PC-3 (cell line): Measurements from ENCODE around the gene GABRR1. TPM values are rescaled to one million over a fixed set of nuclear protein-coding genes. Genes with fewer than 3 reads are reported as not detected.

ENCODE experiments used
- ATAC-seq: fragments of 200-7000 bp; cut with Tn5 transposase; 2 replicates; pipeline ENCODE4 v1.9.1; 2020; ENCODE audit warnings: mild to moderate bottlenecking, moderate library complexity
- BruUV-seq: library from RNA; stranded (reverse); fragments of 400-500 nt; replicated peaks from 2 replicates; lab custom pipeline; 2021; lab: Mats Ljungman, UMichigan
- CTCF ChIA-PET: fragments of 300-600 bp; sonication (Branson Sonifier 250); formaldehyde crosslinking; loops from one replicate; lab custom pipeline; 2022; ENCODE audit warnings: antibody characterized with exemption; lab: Charles Lee
- POLR2A ChIA-PET: fragments of 300-600 bp; sonication (Branson Sonifier 250); formaldehyde crosslinking; loops from one replicate; lab custom pipeline; 2022; ENCODE audit warnings: antibody characterized with exemption; ENCODE audit not compliant: unreplicated experiment; lab: Charles Lee
- DNase-seq: peaks from one replicate; pipeline ENCODE4 v3.0.0-alpha.2; 2015
- H2AFZ ChIP-seq: fragments of 300-600 bp; sonication (generic); 2 replicates; pipeline ENCODE4 v1.6.0; 2016; ENCODE audit warnings: antibody characterized with exemption, low read length
- H3F3A ChIP-seq: fragments of 300-600 bp; sonication (generic); one replicate; pipeline ENCODE4 v1.6.0; 2017; ENCODE audit warnings: antibody characterized with exemption, low read length, control low read depth, mild to moderate bottlenecking; ENCODE audit not compliant: unreplicated experiment
- H3K27ac ChIP-seq: fragments of 300-600 bp; sonication (generic); 2 replicates; pipeline ENCODE4 v1.5.1; 2016; ENCODE audit warnings: mild to moderate bottlenecking, low read length
- H3K27me3 ChIP-seq: fragments of 300-600 bp; sonication (generic); 2 replicates; pipeline ENCODE4 v1.6.1; 2016; ENCODE audit warnings: low read length, mixed read lengths
- H3K36me3 ChIP-seq: fragments of 300-600 bp; sonication (generic); 2 replicates; pipeline ENCODE4 v1.6.1; 2016; ENCODE audit warnings: low read depth, mixed run types, low read length, mixed read lengths
- H3K4me1 ChIP-seq: fragments of 300-600 bp; sonication (generic); 2 replicates; pipeline ENCODE4 v1.5.1; 2016; ENCODE audit warnings: low read length; ENCODE audit not compliant: insufficient read depth
- H3K4me2 ChIP-seq: fragments of 300-600 bp; sonication (generic); 2 replicates; pipeline ENCODE4 v1.6.0; 2016; ENCODE audit warnings: low read length
- H3K4me3 ChIP-seq: fragments of 300-600 bp; sonication (generic); 2 replicates; pipeline ENCODE4 v1.5.1; 2016; ENCODE audit warnings: mild to moderate bottlenecking, low read length, mixed read lengths
- H3K79me2 ChIP-seq: fragments of 300-600 bp; sonication (generic); 2 replicates; pipeline ENCODE4 v1.6.1; 2017; ENCODE audit warnings: low read length, mixed read lengths
- H3K9ac ChIP-seq: fragments of 300-600 bp; sonication (generic); 2 replicates; pipeline ENCODE4 v1.6.0; 2016; ENCODE audit warnings: mild to moderate bottlenecking, low read length
- H3K9me2 ChIP-seq: fragments of 300-600 bp; sonication (generic); replicated peaks from 2 replicates; pipeline ENCODE4 v1.6.1; 2016; ENCODE audit warnings: mixed run types, low read length, mixed read lengths
- H3K9me3 ChIP-seq: fragments of 300-600 bp; sonication (generic); 2 replicates; pipeline ENCODE4 v1.6.1; 2016; ENCODE audit warnings: low read length, mixed read lengths
- H4K20me1 ChIP-seq: fragments of 300-600 bp; sonication (generic); 2 replicates; pipeline ENCODE4 v1.6.1; 2016; ENCODE audit warnings: low read length, mixed read lengths
- EZH2 ChIP-seq: fragments of 300-600 bp; sonication (generic); IDR thresholded peaks from one replicate; pipeline ENCODE4 v1.6.1; 2017; ENCODE audit warnings: antibody characterized with exemption, mild to moderate bottlenecking, low read length; ENCODE audit not compliant: unreplicated experiment
- EZH2phosphoT487 ChIP-seq: fragments of 300-600 bp; sonication (generic); IDR thresholded peaks from 2 replicates; pipeline ENCODE4 v1.6.1; 2018; ENCODE audit warnings: mild to moderate bottlenecking, antibody characterized with exemption, low read length, borderline replicate concordance
- intact Hi-C: fragments of 100-400 bp; cut with micrococcal nuclease; formaldehyde crosslinking; loops from 2 replicates; pipeline ENCODE4 v1.9.0; 2023
- total RNA-seq: library from RNA; depleted of rRNA; stranded (reverse); fragments of >200 nt; gene quantifications from 2 replicates; pipeline ENCODE4 v1.2.3, GENCODE V29; 2014
- TF ChIP-seq, protein P1 (sequence below): fragments of 300-600 bp; sonication (generic); conservative IDR thresholded peaks from 2 replicates; pipeline ENCODE4 v1.5.1; 2017; ENCODE audit warnings: antibody characterized with exemption, low read depth, mild to moderate bottlenecking, low read length

GABRR1 gene
- total RNA-seq, 1 experiment from 2014 or later: not detected

DNA sequence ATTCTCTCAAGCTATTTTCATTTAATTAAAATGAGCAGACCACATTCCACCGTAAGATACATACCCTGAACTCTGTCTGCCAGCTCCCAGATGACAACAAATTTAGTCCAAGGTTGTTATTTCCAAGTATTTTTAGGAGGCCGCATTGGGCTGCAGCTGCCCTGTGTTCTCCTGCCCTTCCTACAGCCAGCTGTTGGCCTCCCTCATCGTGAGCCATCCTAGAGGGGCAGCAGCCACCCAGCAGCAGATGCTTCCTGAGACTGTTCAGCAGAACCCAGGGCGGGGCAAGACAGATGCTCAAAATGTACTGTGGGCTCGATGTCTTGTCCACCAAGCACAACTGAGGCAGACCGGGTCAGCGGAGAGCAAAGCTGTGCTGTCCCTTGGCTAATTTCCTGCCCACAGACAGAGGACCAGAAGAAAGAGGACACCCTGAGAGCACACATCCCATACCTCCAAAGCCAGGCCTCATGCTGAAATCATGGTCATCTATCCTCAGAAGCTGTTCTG lies 16.4 kb downstream of the GABRR1 start:
- no peaks in the 10 kb centered on the region for H3K9me2 ChIP-seq
- no peaks in the 10 kb centered on the region for H3K36me3 ChIP-seq
- ATAC-seq: no peak
- DNase-seq: no peak
- H3K79me2 ChIP-seq: no peaks in the 10 kb centered on the region
- ChIA-PET CTCF (no interaction called here), POLR2A (no interaction called here)
- H2AFZ ChIP-seq: no peak overlapping the region
- TF ChIP-seq EZH2: no peak
- no peak for TF ChIP-seq EZH2phosphoT487
- TF ChIP-seq, protein P1, sequence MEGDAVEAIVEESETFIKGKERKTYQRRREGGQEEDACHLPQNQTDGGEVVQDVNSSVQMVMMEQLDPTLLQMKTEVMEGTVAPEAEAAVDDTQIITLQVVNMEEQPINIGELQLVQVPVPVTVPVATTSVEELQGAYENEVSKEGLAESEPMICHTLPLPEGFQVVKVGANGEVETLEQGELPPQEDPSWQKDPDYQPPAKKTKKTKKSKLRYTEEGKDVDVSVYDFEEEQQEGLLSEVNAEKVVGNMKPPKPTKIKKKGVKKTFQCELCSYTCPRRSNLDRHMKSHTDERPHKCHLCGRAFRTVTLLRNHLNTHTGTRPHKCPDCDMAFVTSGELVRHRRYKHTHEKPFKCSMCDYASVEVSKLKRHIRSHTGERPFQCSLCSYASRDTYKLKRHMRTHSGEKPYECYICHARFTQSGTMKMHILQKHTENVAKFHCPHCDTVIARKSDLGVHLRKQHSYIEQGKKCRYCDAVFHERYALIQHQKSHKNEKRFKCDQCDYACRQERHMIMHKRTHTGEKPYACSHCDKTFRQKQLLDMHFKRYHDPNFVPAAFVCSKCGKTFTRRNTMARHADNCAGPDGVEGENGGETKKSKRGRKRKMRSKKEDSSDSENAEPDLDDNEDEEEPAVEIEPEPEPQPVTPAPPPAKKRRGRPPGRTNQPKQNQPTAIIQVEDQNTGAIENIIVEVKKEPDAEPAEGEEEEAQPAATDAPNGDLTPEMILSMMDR: no peak
- H3F3A ChIP-seq: no peaks in the 10 kb centered on the region
- no peaks in the 10 kb centered on the region for H3K27me3 ChIP-seq
- H3K9me3 ChIP-seq: no peaks in the 10 kb centered on the region
- no peak overlapping the region for H3K4me3 ChIP-seq
- no peaks in the 10 kb centered on the region for H3K4me1 ChIP-seq
- H4K20me1 ChIP-seq: no peaks in the 10 kb centered on the region
- intact Hi-C loops: no loop called here
- no peak overlapping the region for H3K4me2 ChIP-seq
- no peak overlapping the region for H3K9ac ChIP-seq
- no peak overlapping the region for H3K27ac ChIP-seq
- BruUV-seq: no TSS peak

DNA sequence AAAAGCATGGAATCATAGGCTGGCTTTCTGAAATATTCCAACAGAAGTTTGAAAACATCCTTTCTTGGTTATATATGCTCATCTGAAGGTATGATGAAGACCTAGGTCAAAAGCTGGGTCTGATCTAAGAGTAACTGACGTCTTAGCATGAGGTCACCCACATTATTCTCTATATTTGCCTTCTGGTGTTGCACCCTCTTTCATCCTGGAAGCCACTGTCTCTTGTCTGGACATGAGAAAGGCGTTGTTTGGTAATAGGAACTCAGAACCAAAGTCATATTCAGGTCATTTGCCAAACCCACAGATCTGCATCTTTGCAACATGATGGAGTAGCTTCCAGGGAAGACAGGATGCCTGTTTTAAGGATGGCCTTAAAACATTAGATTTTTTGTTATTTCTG lies 17.6 kb downstream of the GABRR1 start:
- H3K4me1 ChIP-seq: no peaks in the 10 kb centered on the region
- CTCF ChIA-PET: no interaction called here
- H3K9ac ChIP-seq: no peak overlapping the region
- H3K27me3 ChIP-seq: no peaks in the 10 kb centered on the region
- no peak overlapping the region for H3K27ac ChIP-seq
- no peaks in the 10 kb centered on the region for H3K9me3 ChIP-seq
- H3K4me2 ChIP-seq: no peak overlapping the region
- no peaks in the 10 kb centered on the region for H3K36me3 ChIP-seq
- H3K79me2 ChIP-seq: no peaks in the 10 kb centered on the region
- TF ChIP-seq EZH2 (no peak), EZH2phosphoT487 (no peak)
- TF ChIP-seq, protein P1: no peak
- ATAC-seq: no peak
- POLR2A ChIA-PET: no interaction called here
- no peak overlapping the region for H3K4me3 ChIP-seq
- DNase-seq: no peak
- H3F3A ChIP-seq: no peaks in the 10 kb centered on the region
- no peaks in the 10 kb centered on the region for H3K9me2 ChIP-seq
- BruUV-seq: no TSS peak
- no peak overlapping the region for H2AFZ ChIP-seq
- intact Hi-C loops: no loop called here
- H4K20me1 ChIP-seq: no peaks in the 10 kb centered on the region

DNA sequence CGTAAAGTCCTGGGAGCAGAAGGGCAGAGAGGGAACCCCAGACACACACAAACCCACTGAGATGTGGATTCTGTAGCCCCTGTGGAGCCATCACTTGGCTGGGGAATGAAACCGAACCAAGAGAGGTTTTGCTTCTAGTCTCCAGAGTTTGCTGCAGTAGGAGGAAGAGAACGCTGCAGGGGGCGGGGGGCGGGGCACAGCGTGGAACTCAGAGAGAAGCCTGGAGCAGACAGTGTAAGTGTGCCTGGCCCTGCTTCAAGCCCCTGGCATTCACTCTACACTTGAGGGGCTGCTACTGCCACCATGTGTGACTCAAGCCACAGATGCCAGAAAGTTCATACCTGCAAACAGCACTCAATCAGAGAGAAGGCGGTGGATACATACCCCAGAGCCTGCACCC lies 18.9 kb downstream of the GABRR1 start:
- Histone ChIP-seq H3K9me3 (no peaks in the 10 kb centered on the region), H3K4me2 (no peak overlapping the region), H3K79me2 (no peaks in the 10 kb centered on the region), H3K36me3 (no peaks in the 10 kb centered on the region), H3K4me3 (no peak overlapping the region), H3K9ac (no peak overlapping the region), H3K27ac (no peak overlapping the region), H3K9me2 (no peaks in the 10 kb centered on the region), H2AFZ (no peak overlapping the region), H3K27me3 (0 out of 2 replicates have a peak, but pooled peaks cover 9% of the 10 kb centered on the region), H3F3A (no peaks in the 10 kb centered on the region), H3K4me1 (no peaks in the 10 kb centered on the region), H4K20me1 (no peaks in the 10 kb centered on the region)
- no peak for TF ChIP-seq EZH2phosphoT487
- TF ChIP-seq, protein P1: no peak
- no peak for TF ChIP-seq EZH2
- ATAC-seq: no peak
- ChIA-PET CTCF (no interaction called here), POLR2A (no interaction called here)
- BruUV-seq: no TSS peak
- intact Hi-C loops: no loop called here
- DNase-seq: no peak
